GM18907 (cell line): ENCODE results near the gene BCAS1.

ENCODE experiments used
- ATAC-seq: cut with Tn5 transposase; IDR thresholded peaks from one replicate; pipeline ENCODE4 v1.9.1; 2021; ENCODE audit warnings: mild to moderate bottlenecking, moderate library complexity; ENCODE audit not compliant: unreplicated experiment

Gene BCAS1

DNA sequence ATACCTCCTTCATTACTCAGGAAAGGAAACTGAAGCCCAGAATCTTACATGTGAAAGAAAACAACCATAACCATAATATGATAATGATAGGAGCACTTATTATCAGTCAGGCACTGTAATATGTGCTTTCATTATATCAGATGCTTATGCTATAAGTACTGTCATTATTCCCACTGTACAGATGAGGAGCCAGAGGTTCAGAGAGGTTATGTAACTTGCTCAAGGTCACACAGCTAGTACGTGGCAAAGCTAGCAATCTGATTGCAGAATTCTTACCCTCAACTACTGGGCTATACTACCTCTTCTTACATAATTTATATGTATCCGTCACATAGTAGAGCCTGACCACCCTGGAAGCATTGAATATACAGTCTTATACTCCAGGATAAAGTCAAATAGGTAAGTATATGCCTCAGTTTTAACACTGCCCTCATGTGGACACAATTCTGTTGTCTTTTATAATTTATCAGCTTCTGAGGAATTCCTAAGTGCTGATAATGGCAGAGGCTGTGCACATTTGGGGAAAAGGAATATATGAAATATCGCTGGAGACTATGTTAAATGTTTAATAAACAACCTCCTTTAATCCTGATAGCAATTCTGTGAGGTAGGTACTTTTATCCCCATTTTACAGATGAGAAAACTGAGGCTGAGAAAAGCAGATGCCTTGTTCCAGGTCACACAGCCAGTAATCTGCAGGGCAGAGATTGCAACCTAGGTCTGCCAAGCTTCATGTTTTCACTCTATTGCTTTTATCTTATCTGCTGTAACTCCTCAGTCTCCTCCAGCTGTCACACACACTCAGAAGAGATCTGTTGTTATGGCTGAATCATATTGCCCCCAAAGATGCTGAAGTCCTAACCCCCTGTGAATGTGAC lies 13.4 kb downstream of the BCAS1 start:
- ATAC-seq = no peak

DNA sequence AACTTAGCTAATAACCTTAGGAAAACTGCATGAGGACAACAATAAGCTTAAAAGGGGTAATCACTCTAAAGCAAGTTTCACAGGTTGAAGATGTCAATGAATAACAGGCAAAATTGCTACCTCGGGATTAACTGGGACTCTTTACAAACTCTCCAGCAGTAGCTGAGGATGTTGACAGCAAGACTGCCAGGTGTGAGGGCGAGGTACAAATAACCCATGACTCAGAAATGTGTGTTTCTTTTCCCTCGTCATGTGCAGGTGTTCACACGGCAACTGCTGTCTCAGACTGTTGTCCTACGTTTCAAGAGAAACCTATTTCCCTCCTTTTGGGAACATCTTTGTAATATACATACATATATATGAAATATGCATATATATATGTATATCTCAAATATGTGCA lies 15.9 kb downstream of the BCAS1 start:
- ATAC-seq = no peak

DNA sequence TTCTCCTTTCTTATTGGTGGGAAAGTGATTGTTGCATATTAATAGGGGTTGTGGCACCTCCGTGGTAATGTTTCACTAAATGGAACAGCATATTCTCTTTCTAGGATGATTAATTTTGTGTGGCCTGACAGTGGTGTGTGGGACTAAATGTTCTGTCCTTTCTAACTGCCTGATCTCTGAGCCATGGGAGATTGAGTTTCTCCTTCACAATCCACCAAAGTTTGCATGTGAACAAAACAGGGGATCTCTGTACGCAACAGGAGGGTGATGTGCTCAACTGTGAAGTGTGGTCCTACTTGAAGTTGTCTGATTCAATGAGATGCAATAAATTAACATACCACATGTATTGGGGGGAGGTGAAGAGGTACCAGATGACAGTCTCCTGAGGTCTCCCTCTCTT lies 19.3 kb downstream of the BCAS1 start:
- no peak for ATAC-seq

DNA sequence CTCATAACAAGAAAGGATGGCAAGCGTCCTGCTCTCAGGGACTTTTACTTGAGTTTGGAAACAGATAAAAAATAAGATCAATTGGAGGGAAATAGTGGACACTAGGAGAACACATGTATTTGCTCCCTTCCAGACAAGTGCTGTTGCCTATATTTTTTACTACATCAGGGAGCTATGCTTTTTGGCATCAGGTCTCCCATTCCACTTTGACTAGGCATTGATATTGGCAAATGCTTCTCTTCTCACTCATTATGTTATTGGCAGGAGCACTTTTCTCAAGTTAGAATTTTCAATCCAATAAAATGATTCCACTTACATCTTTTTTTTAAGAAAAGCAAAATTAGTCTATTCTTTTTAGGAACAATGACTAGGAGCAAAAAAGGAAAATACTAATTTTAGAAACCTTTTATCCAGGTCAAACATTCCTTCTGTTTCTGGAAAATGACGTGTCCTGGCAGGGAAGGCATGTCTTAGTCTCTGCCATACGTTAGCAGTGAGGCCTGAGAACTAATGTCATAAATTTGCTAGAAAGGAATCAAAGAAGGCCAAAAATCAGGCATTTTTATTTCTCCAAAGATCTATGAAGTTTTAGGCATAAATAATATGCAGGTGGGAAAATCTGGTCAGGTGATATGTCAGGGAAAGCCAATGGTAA lies 21.4 kb downstream of the BCAS1 start:
- no peak for ATAC-seq

DNA sequence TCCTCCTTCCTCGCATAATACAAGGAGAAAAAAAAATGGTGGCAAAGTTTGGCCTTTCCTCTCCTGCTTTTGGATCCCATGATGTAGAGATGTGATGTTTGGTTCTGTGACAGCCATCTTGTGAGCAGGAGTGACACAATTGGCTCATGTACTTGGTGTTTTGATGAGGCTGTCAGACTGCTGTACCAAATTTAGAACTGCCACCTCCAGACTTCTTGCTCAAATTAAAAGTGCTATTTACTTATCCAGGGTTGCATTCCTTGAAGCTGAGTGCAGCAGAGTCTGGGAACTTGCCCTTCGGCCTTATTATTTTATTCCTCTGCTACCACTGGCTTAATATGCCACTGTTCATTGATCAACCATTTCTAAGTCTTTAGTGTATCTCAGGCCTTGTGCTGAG lies 21.9 kb downstream of the BCAS1 start:
- no peak for ATAC-seq

DNA sequence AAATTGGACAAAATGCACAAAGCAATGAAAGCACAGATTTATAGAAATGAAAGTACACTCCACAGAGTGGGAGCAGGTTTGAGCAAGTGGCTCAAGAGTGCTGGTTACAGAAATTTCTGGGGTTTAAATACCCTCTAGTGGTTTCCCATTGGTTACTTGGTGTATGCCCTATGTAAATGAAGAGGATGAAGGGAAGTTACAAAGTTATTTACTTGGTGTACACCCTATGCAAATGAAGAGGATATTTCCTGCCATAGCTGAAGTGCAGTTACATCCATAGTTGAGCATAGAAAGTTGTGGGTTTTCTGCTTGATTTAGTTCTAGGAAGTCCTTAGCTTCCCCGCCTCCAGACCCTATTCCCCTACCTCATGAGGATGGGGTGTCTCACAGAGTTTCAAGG lies 22.7 kb downstream of the BCAS1 start:
- ATAC-seq = no peak

DNA sequence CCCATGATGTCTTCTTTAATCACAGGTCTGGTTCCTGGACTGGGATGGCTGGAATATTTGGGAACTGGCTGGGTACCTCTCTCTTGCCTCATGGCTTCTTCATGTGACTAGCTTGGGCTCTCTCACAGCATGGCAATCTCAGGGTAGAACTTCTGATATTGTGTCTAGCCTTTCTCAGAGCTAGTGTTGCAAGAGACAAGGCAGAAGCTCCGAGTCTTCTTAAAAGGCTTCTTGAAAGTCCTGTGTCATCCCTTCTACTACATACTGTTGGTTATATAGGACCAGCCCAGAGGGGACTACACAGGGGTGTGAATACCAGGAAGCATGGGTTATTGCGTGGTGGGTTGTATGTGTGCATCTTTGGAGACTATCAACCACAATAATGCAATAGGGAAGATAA lies 23.3 kb downstream of the BCAS1 start:
- no peak for ATAC-seq

DNA sequence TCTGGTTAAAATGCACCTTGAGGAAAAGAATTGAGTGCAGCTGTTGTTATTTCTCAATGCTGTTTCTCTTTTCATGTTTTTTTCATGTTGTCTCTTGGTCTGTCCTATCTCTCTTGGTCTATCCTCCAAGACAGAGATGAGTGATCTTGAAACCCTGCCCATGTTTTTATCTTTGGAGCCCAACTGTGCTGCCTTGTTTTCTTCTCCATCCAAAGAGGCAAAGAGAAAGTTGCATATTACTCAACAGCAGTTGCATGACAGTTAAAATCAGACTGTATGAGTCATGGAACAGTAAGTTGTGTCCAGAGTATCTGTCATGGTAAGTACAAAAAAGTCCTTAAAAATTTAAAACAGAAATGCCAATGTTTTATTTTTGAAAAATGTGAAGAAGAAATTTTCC lies 26.2 kb downstream of the BCAS1 start:
- ATAC-seq = peak; percentile 57

DNA sequence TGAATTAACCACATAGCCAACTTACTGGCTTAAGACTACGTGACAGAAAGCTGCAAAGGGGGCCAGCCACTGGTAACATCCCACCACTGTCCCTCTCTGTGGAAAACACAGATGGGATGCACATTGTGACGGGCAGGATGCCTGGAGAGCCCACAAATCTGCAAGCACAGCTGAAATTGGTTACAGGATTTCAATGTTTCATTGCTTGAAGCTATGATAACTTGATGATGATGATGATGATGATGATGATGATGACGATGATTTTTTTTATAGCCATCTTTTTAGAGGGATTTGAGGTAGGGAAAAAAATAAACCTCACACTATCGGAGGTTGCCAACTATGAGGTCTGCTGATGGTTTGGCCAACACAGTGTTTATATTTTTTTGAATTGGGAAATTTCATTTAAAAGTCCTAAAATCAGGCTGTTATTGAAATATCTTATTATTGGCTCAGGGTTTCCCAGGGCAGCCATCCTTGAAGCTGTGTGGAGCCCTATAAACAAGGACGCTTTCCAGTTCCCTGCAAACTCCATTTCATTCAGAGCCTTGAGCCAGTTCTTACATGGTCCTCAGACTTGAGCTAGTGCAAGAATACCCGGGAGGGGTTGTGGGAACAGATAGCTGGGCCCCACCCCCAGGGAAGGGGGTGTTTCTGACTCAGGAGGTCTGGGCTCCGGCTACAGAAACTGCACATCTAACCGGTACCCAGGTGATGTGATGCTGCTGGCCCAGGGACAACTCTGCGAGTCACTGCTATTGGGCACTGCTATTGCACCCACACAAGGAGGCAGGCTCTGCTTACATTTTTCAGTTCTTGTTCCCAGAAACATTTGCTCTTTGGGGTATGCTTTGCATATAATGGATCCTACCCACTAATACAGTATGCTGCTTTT lies 27.1 kb downstream of the BCAS1 start:
- ATAC-seq = no peak

DNA sequence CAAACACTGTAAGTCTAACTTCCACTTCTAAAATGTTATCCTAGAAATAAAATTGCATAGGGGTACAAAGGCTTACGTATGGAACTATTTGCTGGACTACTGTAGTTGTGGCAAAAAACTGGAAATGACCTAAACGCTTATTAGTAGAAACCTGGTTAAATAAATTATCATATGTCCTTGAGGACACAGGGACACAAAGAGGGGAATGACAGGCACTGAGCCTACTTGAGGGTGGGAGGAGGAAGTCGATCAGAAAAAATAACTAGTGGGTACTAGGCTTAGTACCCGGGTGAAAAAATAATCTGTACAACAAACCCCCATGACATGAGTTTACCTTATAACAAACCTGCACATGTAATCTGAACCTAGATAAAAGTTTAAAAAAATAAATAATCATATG lies 28.4 kb downstream of the BCAS1 start:
- ATAC-seq = no peak

DNA sequence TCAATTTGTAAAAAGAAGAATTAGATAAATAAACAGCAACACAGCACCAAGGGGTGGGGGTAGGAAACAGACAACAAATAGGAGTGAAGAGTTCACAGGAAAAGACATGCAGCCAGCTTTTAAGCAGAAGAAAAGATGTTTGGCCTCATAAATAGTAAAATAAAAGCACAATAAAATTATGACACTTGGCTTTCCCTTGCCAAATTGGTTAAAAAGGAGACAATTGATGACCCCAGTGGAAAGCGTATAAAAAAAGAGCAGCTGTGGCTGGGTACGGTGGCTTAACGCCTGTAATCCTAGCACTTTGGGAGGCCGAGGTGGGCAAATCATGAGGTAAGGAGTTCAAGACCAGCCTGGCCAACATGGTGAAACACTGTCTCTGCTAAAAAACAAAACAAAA lies 29.1 kb downstream of the BCAS1 start:
- ATAC-seq = no peak

DNA sequence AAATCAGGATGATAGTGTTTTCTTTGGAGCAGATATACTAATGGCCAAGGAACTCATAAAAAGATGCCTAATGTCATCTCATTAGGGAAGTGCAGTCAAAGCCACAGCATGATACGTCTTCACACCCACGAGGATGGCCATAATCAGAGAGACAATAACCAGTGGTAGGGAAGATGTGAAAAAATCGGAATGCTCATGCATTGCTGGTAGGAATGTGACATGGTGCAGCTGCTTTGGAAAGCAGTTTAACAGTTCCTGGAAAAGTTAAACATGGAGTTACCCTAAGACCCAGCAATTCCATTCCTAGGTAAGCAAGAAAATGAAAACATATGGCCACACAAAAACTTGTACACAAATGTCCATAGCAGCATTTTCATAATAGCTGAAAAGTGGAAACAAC lies 29.9 kb downstream of the BCAS1 start:
- no peak for ATAC-seq

DNA sequence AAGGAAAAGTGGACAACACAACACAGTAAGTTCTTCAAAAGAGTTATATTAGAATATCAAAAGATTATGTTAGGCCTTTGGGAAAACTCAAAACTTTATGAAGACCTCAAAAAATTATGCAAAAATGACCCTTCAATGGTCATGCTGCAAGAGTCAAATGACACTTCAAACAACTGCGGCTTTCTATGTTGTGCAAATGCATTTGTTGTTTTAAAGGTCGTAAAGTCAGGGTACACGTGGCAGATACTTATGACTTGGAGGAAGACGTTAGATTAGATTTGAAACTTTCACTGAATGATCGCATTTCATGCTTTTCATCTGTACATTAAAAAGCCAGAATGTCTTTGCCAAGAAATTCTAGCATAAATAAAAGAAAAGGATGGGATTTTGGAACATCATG lies 31.4 kb downstream of the BCAS1 start:
- no peak for ATAC-seq

DNA sequence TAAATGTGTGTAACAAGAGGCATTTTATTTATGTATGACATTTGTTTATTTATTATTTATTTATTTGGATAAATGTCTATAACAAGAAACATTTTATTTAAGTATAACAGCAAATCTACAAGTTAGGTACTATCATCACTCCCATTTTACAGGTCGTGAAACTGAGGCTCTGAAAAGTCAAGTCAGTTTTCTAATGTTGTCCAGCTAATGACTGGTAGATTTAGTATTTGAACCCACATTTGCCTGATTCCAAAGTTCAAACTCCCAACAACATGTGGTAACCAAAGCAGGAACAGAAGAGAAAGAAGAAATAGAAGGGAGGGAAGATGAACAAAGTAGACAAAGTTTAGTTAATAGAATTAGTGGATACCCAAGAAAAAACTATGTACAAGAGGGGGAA lies 32.9 kb downstream of the BCAS1 start:
- no peak for ATAC-seq

DNA sequence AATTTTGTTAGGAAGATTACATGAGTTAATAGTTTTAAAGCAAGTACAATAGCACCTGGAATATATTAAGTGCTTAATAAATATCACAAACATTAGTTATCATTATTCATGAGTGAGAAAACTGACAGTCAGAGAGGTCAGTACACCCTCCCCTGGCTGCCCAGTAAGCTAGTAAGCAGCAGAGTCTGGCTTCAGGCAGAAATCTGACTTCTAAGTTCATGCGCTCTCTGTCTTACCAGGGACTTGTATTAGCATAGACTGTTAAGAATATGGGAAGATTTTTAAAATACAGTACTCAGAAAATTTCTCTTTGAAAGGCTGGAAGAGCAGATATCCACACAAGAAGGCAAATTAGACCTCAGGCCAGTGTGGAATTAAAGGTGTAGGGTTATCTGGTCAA lies 40.8 kb downstream of the BCAS1 start:
- no peak for ATAC-seq

DNA sequence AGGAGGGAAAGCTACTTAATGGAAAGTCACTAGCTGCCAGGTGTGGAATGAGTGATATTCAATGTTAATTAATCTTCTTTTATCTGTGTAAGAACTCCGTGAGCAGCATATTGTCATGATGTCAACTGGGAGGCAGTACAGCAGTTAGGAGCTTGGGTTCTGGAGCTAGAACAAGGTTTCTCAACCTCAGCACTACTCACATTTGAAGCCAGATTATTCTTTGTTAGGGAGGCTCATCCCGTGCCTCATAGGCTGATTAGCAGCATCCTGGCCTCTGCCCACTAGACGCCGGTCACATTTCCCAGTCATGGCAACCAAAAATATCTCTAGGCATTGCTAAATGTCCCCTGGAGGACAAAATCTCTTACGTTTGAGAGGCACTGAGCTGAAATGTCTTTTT lies 41.2 kb downstream of the BCAS1 start:
- no peak for ATAC-seq

DNA sequence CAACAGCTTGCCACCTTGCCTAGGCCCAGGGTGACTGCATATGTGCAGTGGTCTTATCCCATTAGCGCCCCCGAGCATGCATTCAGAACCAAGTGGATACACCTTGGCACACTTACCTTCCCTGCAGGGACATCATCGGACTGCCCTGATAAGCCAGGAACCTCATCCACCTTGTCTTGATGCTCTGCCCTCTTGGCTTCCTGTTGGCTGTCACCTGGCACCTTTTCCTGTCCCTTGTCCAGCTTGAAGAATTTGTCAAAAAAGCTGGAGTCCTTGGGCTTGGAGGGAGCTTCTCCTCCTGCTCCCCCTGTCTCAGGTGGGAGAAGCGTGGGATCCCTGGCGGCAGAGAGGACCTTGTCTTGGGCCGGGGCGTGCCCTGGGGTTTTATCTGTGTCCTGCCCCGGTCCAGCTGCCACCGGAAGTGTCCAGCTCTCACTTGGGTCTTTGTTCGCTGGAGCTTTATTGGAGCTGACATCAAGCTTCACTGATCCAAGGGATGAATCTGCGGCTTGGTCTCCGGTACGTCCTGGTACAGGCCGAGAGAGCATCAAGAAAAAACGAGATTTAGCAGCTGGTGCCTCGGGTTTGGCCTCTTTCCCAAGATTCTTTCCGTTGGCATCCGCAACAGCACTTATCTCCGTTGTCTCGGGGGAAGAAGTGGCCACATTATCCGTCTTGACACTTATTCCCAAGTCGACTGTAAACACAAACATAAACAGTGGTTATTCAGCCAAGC lies 42.0 kb downstream of the BCAS1 start:
- ATAC-seq = no peak

DNA sequence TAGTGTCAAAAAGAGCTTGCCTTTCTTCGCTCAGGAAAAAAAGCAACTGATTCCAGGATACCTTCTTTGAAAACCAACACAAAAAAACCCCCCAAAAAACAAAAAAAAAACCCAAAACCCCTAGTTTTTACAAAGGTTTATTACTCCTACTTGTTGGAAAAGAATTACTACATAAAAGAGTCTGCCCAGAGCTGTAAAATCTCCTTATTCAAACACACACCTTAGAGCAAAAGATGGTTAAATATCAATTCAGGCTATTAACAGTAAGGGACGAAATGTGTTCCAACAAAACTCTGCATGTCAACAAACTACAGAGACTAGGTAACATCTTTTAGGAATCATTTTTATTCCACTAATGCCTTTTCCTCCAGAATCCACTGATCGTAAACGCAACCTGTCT lies 42.7 kb downstream of the BCAS1 start:
- no peak for ATAC-seq

DNA sequence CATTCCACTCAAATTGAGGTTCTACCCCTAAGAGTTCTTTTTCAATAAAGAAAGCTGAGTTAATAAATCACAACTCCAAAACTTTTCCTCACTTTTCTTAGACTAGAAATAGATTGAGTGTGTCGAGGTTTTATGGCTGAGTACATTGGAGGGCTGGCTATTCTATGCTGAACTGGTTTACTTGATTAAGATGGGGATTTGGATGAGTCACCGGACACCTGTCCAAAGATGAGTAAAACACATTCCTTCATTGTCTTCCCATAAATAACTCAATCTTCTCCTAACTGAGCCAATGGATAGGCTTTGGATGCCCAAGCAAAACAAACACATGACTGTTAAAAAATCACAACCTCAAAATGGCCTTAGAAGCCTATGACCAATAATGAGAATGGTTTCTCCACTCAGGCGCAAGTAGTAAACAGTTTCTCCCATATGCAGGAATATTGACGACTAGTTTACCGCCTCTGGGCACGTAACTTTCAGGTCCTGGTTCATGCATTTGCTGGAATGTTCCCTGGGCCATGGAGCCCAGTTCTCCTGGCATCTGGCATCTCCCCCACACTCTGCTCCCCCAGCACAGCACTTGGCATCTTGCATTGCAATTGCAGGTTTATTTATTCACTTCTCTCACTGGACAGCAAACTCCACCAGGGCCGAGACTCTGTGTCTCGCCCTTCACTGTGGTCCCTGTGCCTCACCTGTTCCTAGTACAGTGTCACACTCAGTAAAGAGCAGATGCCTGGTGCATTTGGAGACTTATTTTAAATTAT lies 43.9 kb downstream of the BCAS1 start:
- no peak for ATAC-seq

DNA sequence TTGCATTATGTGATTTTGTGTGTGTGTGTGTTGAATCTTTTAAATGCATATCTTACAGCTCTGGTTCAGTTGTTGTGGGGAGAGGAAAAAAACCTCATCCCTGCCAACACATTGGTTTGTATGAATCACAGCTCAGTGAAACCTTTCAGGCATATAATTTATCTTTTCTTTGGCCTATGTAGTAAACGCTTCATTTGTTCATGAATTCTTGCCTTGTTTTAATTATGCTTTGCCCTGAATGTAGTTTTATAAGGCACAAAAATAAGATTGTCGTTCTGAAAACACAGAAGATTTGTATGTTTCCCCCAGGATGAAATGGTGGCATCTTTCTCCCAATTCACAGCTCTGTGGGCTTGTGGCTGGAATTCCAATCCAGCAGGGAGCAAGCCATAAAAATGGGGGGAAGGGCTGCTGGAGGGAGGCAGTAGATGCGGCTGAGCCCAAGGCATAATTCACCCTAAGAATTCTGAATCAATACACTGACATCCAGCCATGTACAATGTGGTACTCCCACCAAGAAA lies 45.1 kb downstream of the BCAS1 start:
- ATAC-seq = no peak
